GM12873 (cell line): ENCODE results near the gene TNRC18.
A peak's percentile ranks its signal among the peaks of the same experiment; 100 is the strongest.

Source experiments
- TF ChIP-seq, protein P1 (sequence below): IDR thresholded peaks from 2 replicates; pipeline ENCODE4 v1.5.1; 2012; ENCODE audit warnings: low read depth, mild to moderate bottlenecking, moderate library complexity, low read length, control low read depth; ENCODE audit not compliant: insufficient read depth; ENCODE audit errors: missing control alignments

Gene TNRC18

DNA sequence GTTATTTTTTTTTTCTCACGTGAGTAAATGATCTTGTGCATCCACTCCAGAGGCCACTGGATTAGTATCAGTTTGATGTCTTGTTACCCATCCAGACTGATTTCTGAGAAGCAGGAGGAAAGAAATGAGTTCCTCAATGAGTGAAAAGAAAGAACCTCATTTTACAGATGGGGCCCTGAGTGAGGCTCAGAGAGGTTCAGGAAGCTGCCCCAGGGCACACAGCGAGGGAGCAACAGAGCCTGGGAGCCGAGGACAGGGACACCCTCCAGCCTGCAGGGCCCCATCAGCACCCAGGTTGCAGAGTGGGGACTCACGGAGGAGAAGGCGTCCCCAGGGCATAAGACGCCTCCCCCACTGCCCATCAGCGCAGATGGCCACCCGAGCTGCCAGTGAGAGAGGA lies 30.9 kb upstream of the TNRC18 start:
- TF ChIP-seq, protein P1, sequence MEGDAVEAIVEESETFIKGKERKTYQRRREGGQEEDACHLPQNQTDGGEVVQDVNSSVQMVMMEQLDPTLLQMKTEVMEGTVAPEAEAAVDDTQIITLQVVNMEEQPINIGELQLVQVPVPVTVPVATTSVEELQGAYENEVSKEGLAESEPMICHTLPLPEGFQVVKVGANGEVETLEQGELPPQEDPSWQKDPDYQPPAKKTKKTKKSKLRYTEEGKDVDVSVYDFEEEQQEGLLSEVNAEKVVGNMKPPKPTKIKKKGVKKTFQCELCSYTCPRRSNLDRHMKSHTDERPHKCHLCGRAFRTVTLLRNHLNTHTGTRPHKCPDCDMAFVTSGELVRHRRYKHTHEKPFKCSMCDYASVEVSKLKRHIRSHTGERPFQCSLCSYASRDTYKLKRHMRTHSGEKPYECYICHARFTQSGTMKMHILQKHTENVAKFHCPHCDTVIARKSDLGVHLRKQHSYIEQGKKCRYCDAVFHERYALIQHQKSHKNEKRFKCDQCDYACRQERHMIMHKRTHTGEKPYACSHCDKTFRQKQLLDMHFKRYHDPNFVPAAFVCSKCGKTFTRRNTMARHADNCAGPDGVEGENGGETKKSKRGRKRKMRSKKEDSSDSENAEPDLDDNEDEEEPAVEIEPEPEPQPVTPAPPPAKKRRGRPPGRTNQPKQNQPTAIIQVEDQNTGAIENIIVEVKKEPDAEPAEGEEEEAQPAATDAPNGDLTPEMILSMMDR, result no peak

DNA sequence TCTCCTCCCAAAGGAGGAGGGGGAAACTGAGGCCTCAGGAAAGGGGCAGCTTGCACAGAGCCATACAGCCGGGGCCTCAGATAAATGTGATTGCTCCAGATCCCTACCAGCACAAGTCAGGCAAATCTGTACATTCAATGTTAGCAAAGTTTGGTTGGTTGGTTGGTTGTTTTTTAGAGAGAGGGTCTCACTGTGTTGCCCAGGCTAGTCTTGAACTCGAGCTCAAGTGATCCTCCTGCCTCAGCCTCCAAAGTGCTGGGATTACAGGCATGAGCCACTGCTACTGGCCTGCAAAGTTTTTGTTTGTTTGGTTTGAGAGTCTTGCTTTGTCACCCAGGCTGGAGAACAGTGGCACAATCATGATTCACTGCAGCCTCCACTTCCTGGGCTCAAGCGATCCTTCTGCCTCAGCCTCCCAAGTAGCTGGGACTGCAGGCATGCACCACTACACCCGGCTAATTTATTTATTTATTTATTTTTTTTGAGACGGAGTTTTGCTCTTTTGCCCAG lies 30.0 kb upstream of the TNRC18 start:
- TF ChIP-seq, protein P1, result no peak

- TF ChIP-seq, protein P1, result no peak
These were observed 29.4 kb upstream of the TNRC18 start for GRCh38 chr7:5452937-5453540.

GRCh38 chr7:5452470-5452899 lies 28.9 kb upstream of the TNRC18 start:
- TF ChIP-seq, protein P1, result no peak

DNA sequence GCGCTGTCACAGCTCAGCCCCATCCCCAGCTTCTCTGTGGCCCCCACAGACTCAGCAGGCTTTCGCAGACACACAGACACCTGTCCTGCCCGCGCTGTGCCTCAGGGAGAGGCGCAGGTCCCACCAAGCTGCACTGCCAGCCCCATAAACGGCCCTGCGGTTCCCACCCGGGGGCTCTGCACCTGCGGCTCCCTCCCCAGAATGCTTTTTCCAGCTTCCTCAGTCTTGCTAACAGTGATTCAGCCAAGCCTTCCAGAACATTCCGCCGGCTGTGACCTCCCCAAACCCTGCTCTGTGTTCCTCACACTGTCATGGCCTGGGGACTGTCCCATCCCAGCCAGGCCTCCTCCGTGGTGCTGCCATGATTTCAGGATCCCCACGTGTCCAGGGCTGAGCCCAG lies 27.8 kb upstream of the TNRC18 start:
- TF ChIP-seq, protein P1, result no peak

- TF ChIP-seq, protein P1, result peak; percentile 55
These were observed 27.1 kb upstream of the TNRC18 start for GRCh38 chr7:5450549-5451327.

DNA sequence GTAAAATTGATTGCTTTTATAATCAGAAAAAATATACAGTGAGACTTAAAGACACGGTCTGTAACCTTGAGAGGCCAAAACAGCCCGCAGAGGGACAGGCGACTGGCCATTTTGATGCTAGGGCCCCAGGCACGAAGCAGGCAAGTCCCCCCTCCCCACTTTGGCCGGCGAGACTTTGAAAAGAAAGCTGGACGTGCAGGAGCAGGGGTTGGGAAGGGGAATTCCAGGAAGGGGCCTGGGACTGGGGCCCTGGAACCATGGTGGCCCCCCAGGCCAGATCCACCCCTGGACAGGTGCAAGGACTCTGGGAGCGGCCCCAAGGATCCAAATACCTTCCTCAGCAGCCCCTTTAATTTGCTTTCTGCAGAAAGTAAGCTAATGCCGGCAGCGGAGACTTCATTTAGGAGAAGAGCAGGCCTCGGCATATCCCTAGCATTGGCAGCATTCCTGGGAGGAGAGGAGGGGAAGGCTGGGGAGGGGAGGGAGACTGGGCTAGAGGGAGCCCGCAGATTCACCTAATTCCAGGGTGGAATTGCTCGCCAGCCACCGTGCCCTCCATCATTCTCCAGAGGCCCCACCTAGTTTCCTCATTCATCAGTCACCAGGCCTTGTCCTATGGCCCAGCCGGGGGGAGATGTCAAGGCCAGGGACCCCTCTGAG lies 24.9 kb upstream of the TNRC18 start:
- TF ChIP-seq, protein P1, result no peak
